Upper lobe of left lung (tissue), 4 donors: ENCODE measurements around the gene C4B.
"Not testable (repeated sequence)": the region's sequence is repeated elsewhere in the genome, so short reads cannot be mapped to it uniquely, and the experiment has no call there.

Source experiments
- CTCF ChIP-seq, 6 experiments: fragments of 450-650 bp in 4 of 6; fragments of 200-600 bp in 2 of 6; sonication (generic) in 2 of 6; IDR thresholded peaks; one replicate each; pipeline ENCODE4 v1.5.1; 2016 to 2019; ENCODE audit warnings: antibody characterized with exemption in 6 of 6
- POLR2A ChIP-seq, 4 donors: fragments of 450-650 bp; IDR thresholded peaks; one replicate each; pipeline ENCODE4 v1.5.1; 2016 to 2017; ENCODE audit warnings: antibody characterized with exemption in 4 of 4, mild to moderate bottlenecking in 2 of 4
- POLR2AphosphoS5 ChIP-seq, 2 donors: sonication (generic); formaldehyde crosslinking; IDR thresholded peaks; one replicate each; pipeline ENCODE4 v1.5.1; 2017; ENCODE audit warnings: antibody characterized with exemption in 2 of 2

- not testable (repeated sequence) for TF ChIP-seq CTCF, POLR2AphosphoS5, POLR2A (IDR thresholded peaks at IDR 0.05)
These were observed 11.3 kb upstream of the C4B start for GRCh38 chr6:32003301-32003700.
